Astrocyte (in vitro differentiated cells and primary cell): ENCODE data around the gene PNMA8A. TPM values are rescaled to one million over a fixed set of nuclear protein-coding genes. Genes with fewer than 3 reads are reported as not detected.
"Not testable (repeated sequence)": the region's sequence is repeated elsewhere in the genome, so short reads cannot be mapped to it uniquely, and the experiment has no call there.

Experiments used
- DNase-seq: peaks from one replicate; pipeline ENCODE4 v3.0.0-alpha.2; 2010; ENCODE audit warnings: low read depth
- FAIRE-seq: peaks from 2 replicates; lab custom pipeline; 2011; peaks lifted over from hg19 to GRCh38; lab: Jason Lieb, UNC
- H2AFZ ChIP-seq: 2 replicates; pipeline ENCODE4 v1.6.0; 2012; ENCODE audit warnings: low read depth, low read length, inconsistent platforms
- H3K27ac ChIP-seq: 2 replicates; pipeline ENCODE4 v1.5.1; 2011; ENCODE audit warnings: low read depth, low read length, inconsistent platforms
- H3K27me3 ChIP-seq: 2 replicates; pipeline ENCODE4 v1.6.0; 2011; ENCODE audit warnings: low read length, inconsistent platforms; ENCODE audit not compliant: insufficient read depth
- H3K36me3 ChIP-seq: 2 replicates; pipeline ENCODE4 v1.5.1; 2011; ENCODE audit warnings: low read length, inconsistent platforms; ENCODE audit not compliant: insufficient read depth
- H3K4me1 ChIP-seq: 2 replicates; pipeline ENCODE4 v1.5.1; 2011; ENCODE audit warnings: low read length, inconsistent platforms; ENCODE audit not compliant: insufficient read depth
- H3K4me2 ChIP-seq: 2 replicates; pipeline ENCODE4 v1.6.0; 2012; ENCODE audit warnings: low read length, inconsistent platforms
- H3K4me3 ChIP-seq: 2 replicates; pipeline ENCODE4 v1.5.1; 2011; ENCODE audit warnings: low read depth, mild to moderate bottlenecking, low read length, inconsistent platforms; ENCODE audit not compliant: insufficient read depth
- H3K79me2 ChIP-seq: 2 replicates; pipeline ENCODE4 v1.6.0; 2012; ENCODE audit warnings: mild to moderate bottlenecking, low read length, inconsistent platforms; ENCODE audit not compliant: insufficient read depth
- H3K9ac ChIP-seq: 2 replicates; pipeline ENCODE4 v1.6.0; 2012; ENCODE audit warnings: mild to moderate bottlenecking, low read length, inconsistent platforms
- H3K9me3 ChIP-seq: 2 replicates; pipeline ENCODE4 v1.5.1; 2012; ENCODE audit warnings: low read depth, mild to moderate bottlenecking, low read length, inconsistent platforms; ENCODE audit not compliant: insufficient read depth
- H4K20me1 ChIP-seq: 2 replicates; pipeline ENCODE4 v1.6.0; 2012; ENCODE audit warnings: low read length, inconsistent platforms; ENCODE audit not compliant: insufficient read depth
- H3K27ac Mint-ChIP-seq: one replicate; pipeline ENCODE4 v1.8.0; 2021; ENCODE audit warnings: mild to moderate bottlenecking, mixed read lengths; ENCODE audit not compliant: unreplicated experiment
- H3K27me3 Mint-ChIP-seq: one replicate; pipeline ENCODE4 v1.8.0; 2021; ENCODE audit warnings: low read depth, mixed read lengths; ENCODE audit not compliant: unreplicated experiment
- H3K36me3 Mint-ChIP-seq: one replicate; pipeline ENCODE4 v1.8.0; 2021; ENCODE audit warnings: low read depth, mixed read lengths; ENCODE audit not compliant: unreplicated experiment
- H3K4me1 Mint-ChIP-seq: one replicate; pipeline ENCODE4 v1.8.0; 2021; ENCODE audit warnings: low read depth, mixed read lengths; ENCODE audit not compliant: unreplicated experiment
- H3K4me3 Mint-ChIP-seq: one replicate; pipeline ENCODE4 v1.8.0; 2021; ENCODE audit warnings: mild to moderate bottlenecking, moderate library complexity, mixed read lengths; ENCODE audit not compliant: unreplicated experiment
- H3K9me3 Mint-ChIP-seq: one replicate; pipeline ENCODE4 v1.8.0; 2021; ENCODE audit warnings: mild to moderate bottlenecking, mixed read lengths; ENCODE audit not compliant: unreplicated experiment
- EZH2 ChIP-seq: IDR thresholded peaks from 2 replicates; pipeline ENCODE4 v1.6.1; 2012; ENCODE audit warnings: mild to moderate bottlenecking, low read length, inconsistent platforms; ENCODE audit not compliant: insufficient read depth
- total RNA-seq: library from RNA; stranded (reverse); gene quantifications from 2 replicates; pipeline ENCODE4 v1.2.1, GENCODE V29; 2021
- TF ChIP-seq, protein P1 (sequence below): IDR thresholded peaks from 2 replicates; pipeline ENCODE4 v1.5.1; 2011; ENCODE audit warnings: low read depth, mild to moderate bottlenecking, inconsistent platforms, low read length, moderate library complexity; ENCODE audit not compliant: insufficient read depth

The PNMA8A gene
- total RNA-seq, 1 donor from 2014 or later = 12.1 TPM

GRCh38 chr19:46441866-46442265 lies 29.5 kb downstream of the PNMA8A start:
- peaks cover 3% of the 10 kb centered on the region for H3K4me1 ChIP-seq
- H3K36me3 ChIP-seq = no peaks in the 10 kb centered on the region
- H3K4me3 ChIP-seq = no peak overlapping the region
- TF ChIP-seq, protein P1, sequence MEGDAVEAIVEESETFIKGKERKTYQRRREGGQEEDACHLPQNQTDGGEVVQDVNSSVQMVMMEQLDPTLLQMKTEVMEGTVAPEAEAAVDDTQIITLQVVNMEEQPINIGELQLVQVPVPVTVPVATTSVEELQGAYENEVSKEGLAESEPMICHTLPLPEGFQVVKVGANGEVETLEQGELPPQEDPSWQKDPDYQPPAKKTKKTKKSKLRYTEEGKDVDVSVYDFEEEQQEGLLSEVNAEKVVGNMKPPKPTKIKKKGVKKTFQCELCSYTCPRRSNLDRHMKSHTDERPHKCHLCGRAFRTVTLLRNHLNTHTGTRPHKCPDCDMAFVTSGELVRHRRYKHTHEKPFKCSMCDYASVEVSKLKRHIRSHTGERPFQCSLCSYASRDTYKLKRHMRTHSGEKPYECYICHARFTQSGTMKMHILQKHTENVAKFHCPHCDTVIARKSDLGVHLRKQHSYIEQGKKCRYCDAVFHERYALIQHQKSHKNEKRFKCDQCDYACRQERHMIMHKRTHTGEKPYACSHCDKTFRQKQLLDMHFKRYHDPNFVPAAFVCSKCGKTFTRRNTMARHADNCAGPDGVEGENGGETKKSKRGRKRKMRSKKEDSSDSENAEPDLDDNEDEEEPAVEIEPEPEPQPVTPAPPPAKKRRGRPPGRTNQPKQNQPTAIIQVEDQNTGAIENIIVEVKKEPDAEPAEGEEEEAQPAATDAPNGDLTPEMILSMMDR = no peak
- no peak for TF ChIP-seq EZH2
- DNase-seq (no peak), FAIRE-seq (no peak)
- no peak overlapping the region for H3K9ac ChIP-seq
- no peak overlapping the region for H3K4me2 ChIP-seq
- no peak overlapping the region for H3K27ac ChIP-seq
- H4K20me1 ChIP-seq = no peaks in the 10 kb centered on the region
- H3K27me3 ChIP-seq = no peaks in the 10 kb centered on the region
- Mint-ChIP-seq H3K36me3 (no peaks in the 10 kb centered on the region), H3K4me1 (peaks cover 5% of the 10 kb centered on the region), H3K27me3 (no peaks in the 10 kb centered on the region), H3K27ac (no peak overlapping the region), H3K9me3 (peaks cover 2% of the 10 kb centered on the region), H3K4me3 (no peak overlapping the region)
- no peaks in the 10 kb centered on the region for H3K9me3 ChIP-seq
- H3K79me2 ChIP-seq = no peaks in the 10 kb centered on the region
- no peak overlapping the region for H2AFZ ChIP-seq

DNA sequence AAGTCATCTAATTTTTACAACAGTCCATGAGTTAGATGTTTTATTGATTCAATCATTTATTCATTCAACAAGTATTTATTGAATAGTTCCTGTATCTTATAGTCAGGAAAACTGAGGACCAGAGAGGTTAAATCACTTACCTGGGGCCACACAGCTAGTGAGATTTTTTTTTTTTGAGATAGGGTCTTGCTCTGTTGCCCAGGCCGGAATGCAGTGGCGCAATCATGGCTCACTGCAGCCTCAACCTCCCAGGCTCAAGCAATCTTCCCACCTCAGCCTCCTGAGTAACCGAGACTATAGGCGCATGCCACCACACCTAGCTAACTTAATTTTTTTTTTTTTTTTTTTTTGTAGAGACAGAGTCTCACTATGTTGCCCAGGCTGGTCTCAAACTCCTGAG lies 35.7 kb downstream of the PNMA8A start:
- H3K27ac ChIP-seq, H3K4me3 Mint-ChIP-seq, H2AFZ ChIP-seq, H3K9ac ChIP-seq, H3K4me2 ChIP-seq, FAIRE-seq, H3K36me3 Mint-ChIP-seq, H3K9me3 Mint-ChIP-seq, H3K27me3 ChIP-seq, H3K4me1 ChIP-seq, H3K4me1 Mint-ChIP-seq, DNase-seq, H3K36me3 ChIP-seq, H3K9me3 ChIP-seq, H3K4me3 ChIP-seq, H4K20me1 ChIP-seq, H3K27ac Mint-ChIP-seq, H3K79me2 ChIP-seq, H3K27me3 Mint-ChIP-seq: not testable (repeated sequence)

GRCh38 chr19:46435009-46435408 lies 36.4 kb downstream of the PNMA8A start:
- Histone ChIP-seq H3K4me2 (no peak overlapping the region), H3K9me3 (no peaks in the 10 kb centered on the region), H4K20me1 (no peaks in the 10 kb centered on the region), H3K27me3 (no peaks in the 10 kb centered on the region), H3K79me2 (no peaks in the 10 kb centered on the region), H3K27ac (no peak overlapping the region), H3K9ac (no peak overlapping the region), H3K4me3 (no peak overlapping the region), H3K4me1 (no peaks in the 10 kb centered on the region), H3K36me3 (no peaks in the 10 kb centered on the region), H2AFZ (no peak overlapping the region)
- no peak for DNase-seq
- peaks cover 6% of the 10 kb centered on the region for H3K27me3 Mint-ChIP-seq
- H3K36me3 Mint-ChIP-seq = no peaks in the 10 kb centered on the region
- no peak overlapping the region for H3K4me3 Mint-ChIP-seq
- TF ChIP-seq, protein P1 = no peak
- no peak for TF ChIP-seq EZH2
- H3K4me1 Mint-ChIP-seq = no peaks in the 10 kb centered on the region
- H3K9me3 Mint-ChIP-seq = no peaks in the 10 kb centered on the region
- no peak for FAIRE-seq
- H3K27ac Mint-ChIP-seq = no peak overlapping the region

- DNase-seq, H3K9me3 Mint-ChIP-seq, H3K36me3 Mint-ChIP-seq, H3K9ac ChIP-seq, H3K27ac Mint-ChIP-seq, H4K20me1 ChIP-seq, H3K27ac ChIP-seq, H3K4me1 ChIP-seq, FAIRE-seq, H3K4me1 Mint-ChIP-seq, H3K4me3 ChIP-seq, H3K27me3 ChIP-seq, H3K4me3 Mint-ChIP-seq, H3K36me3 ChIP-seq, H3K9me3 ChIP-seq, H3K4me2 ChIP-seq, H2AFZ ChIP-seq, H3K79me2 ChIP-seq: not testable (repeated sequence)
- peaks cover 14% of the 10 kb centered on the region for H3K27me3 Mint-ChIP-seq
Measured at GRCh38 chr19:46433470-46433869, 37.9 kb downstream of the PNMA8A start.
